HCT116 (cell line): ENCODE data around the gene USH1G. TPM values are rescaled to one million over a fixed set of nuclear protein-coding genes. Genes with fewer than 3 reads are reported as not detected.

Experiments
- ATAC-seq: fragments of 200-7000 bp; cut with Tn5 transposase; 2 replicates; pipeline ENCODE4 v1.9.1; 2020; ENCODE audit warnings: mild to moderate bottlenecking, moderate library complexity
- BruUV-seq: library from RNA; stranded (reverse); fragments of 400-500 nt; replicated peaks from 2 replicates; lab custom pipeline; 2021; lab: Mats Ljungman, UMichigan
- CTCF ChIA-PET: fragments of 300-600 bp; sonication (Branson Sonifier 250); formaldehyde crosslinking; loops from one replicate; lab custom pipeline; 2021; ENCODE audit warnings: antibody characterized with exemption; lab: Charles Lee
- POLR2A ChIA-PET: fragments of 300-600, 350-600 bp; sonication (Branson Sonifier 250); formaldehyde crosslinking; loops from one replicate; lab custom pipeline; 2021; ENCODE audit warnings: antibody characterized with exemption; lab: Charles Lee
- RAD21 ChIA-PET, 2 experiments: fragments of 300-600 bp; sonication (Branson Sonifier 250); formaldehyde crosslinking; loops; one replicate each; lab custom pipeline; 2023; ENCODE audit warnings: low total read pairs in 2 of 2; ENCODE audit not compliant: uncharacterized antibody in 2 of 2, unreplicated experiment in 2 of 2, low non-redundant PET in 1 of 2; lab: Charles Lee
- DNase-seq: peaks from one replicate; pipeline ENCODE4 v3.0.0-alpha.2; 2010; ENCODE audit warnings: low read depth, low spot score
- H2AFZ ChIP-seq: fragments of 200-600 bp; shearing (Covaris generic), sonication (generic); 2 replicates; pipeline ENCODE4 v1.6.1; 2017; ENCODE audit warnings: low read depth, mixed run types, mixed read lengths, antibody characterized with exemption, low read length; ENCODE audit not compliant: poor library complexity, severe bottlenecking
- H3K27ac ChIP-seq: 2 replicates; pipeline ENCODE4 v1.5.1; 2012; ENCODE audit warnings: low read depth, low read length
- H3K27me3 ChIP-seq: fragments of 200-600 bp; sonication (generic); 2 replicates; pipeline ENCODE4 v1.6.1; 2016; ENCODE audit warnings: mixed run types, low read length, mixed read lengths; ENCODE audit not compliant: insufficient read depth
- H3K36me3 ChIP-seq, 2 experiments: fragments of 200-500 bp in 1 of 2; fragments of 200-600 bp in 1 of 2; sonication (Bioruptor generic) in 1 of 2; sonication (generic) in 1 of 2; 2 replicates each; pipeline versions ENCODE4 v1.5.1 to v1.6.1; 2014 to 2016; ENCODE audit warnings: low read length in 2 of 2, inconsistent platforms in 1 of 2, mixed read lengths in 1 of 2, mixed run types in 1 of 2; ENCODE audit not compliant: insufficient read depth in 2 of 2, control insufficient read depth in 1 of 2
- H3K4me1 ChIP-seq, 2 experiments: fragments of 200-600 bp in 1 of 2; sonication (generic) in 1 of 2; 2 replicates each; pipeline versions ENCODE4 v1.5.1 to v1.6.1; 2012 to 2017; ENCODE audit warnings: low read length in 2 of 2, inconsistent platforms in 1 of 2, mild to moderate bottlenecking in 1 of 2, mixed read lengths in 1 of 2, mixed run types in 1 of 2, moderate library complexity in 1 of 2; ENCODE audit not compliant: insufficient read depth in 2 of 2, control insufficient read depth in 1 of 2
- H3K4me2 ChIP-seq: fragments of 200-600 bp; sonication (generic); 2 replicates; pipeline ENCODE4 v1.6.1; 2017; ENCODE audit warnings: mixed run types, low read length, mixed read lengths
- H3K4me3 ChIP-seq, 2 experiments: fragments of 200-600 bp in 1 of 2; sonication (generic) in 1 of 2; replicated peaks in 1 of 2; 2 replicates each; pipeline ENCODE4 v1.5.1; 2011 to 2016; ENCODE audit warnings: low read length in 2 of 2, control low read depth in 1 of 2, low read depth in 1 of 2, mild to moderate bottlenecking in 1 of 2, mixed read lengths in 1 of 2, mixed run types in 1 of 2
- H3K79me2 ChIP-seq: fragments of 200-600 bp; sonication (generic); 2 replicates; pipeline ENCODE4 v1.6.1; 2017; ENCODE audit warnings: mild to moderate bottlenecking, mixed run types, low read length, moderate library complexity, mixed read lengths; ENCODE audit not compliant: insufficient read depth
- H3K9ac ChIP-seq: fragments of 200-600 bp; sonication (generic); 2 replicates; pipeline ENCODE4 v1.6.1; 2016; ENCODE audit warnings: low read length, mixed read lengths
- H3K9me2 ChIP-seq: fragments of 200-600 bp; sonication (generic), shearing (Covaris generic); 2 replicates; pipeline ENCODE4 v1.6.1; 2017; ENCODE audit warnings: mixed run types, mild to moderate bottlenecking, moderate library complexity; ENCODE audit not compliant: insufficient read depth
- H3K9me3 ChIP-seq, 2 experiments: fragments of 200-500 bp in 1 of 2; fragments of 200-600 bp in 1 of 2; sonication (Bioruptor generic) in 1 of 2; sonication (generic) in 1 of 2; 2 replicates each; pipeline ENCODE4 v1.6.1; 2014 to 2017; ENCODE audit warnings: low read length in 2 of 2, mixed read lengths in 2 of 2, inconsistent platforms in 1 of 2, low read depth in 1 of 2, mild to moderate bottlenecking in 1 of 2, mixed run types in 1 of 2, moderate library complexity in 1 of 2; ENCODE audit not compliant: control insufficient read depth in 1 of 2, insufficient read depth in 1 of 2
- H4K20me1 ChIP-seq: fragments of 200-600 bp; sonication (generic), shearing (Covaris generic); 2 replicates; pipeline ENCODE4 v1.6.1; 2017; ENCODE audit warnings: mixed run types, mild to moderate bottlenecking, moderate library complexity; ENCODE audit not compliant: insufficient read depth
- ATF3 ChIP-seq: IDR thresholded peaks from 2 replicates; pipeline ENCODE4 v1.6.1; 2012
- CBX3 ChIP-seq: IDR thresholded peaks from 2 replicates; pipeline ENCODE4 v1.6.1; 2012; ENCODE audit warnings: low read depth
- CEBPB ChIP-seq: IDR thresholded peaks from 2 replicates; pipeline ENCODE4 v1.6.1; 2012; ENCODE audit warnings: low read depth
- EGR1 ChIP-seq: IDR thresholded peaks from 2 replicates; pipeline ENCODE4 v1.6.1; 2012; ENCODE audit warnings: low read depth
- EZH2 ChIP-seq: fragments of 200-600 bp; sonication (generic); IDR thresholded peaks from 2 replicates; pipeline ENCODE4 v1.6.1; 2017; ENCODE audit warnings: antibody characterized with exemption, mixed run types
- EZH2phosphoT487 ChIP-seq: fragments of 200-600 bp; IDR thresholded peaks from 2 replicates; pipeline ENCODE4 v1.6.1; 2018; ENCODE audit warnings: antibody characterized with exemption, borderline replicate concordance
- FOSL1 ChIP-seq: IDR thresholded peaks from 2 replicates; pipeline ENCODE4 v1.6.1; 2012; ENCODE audit warnings: low read depth
- JUND ChIP-seq: IDR thresholded peaks from 2 replicates; pipeline ENCODE4 v1.6.1; 2012
- MAX ChIP-seq: IDR thresholded peaks from 2 replicates; pipeline ENCODE4 v1.6.1; 2012
- POLR2A ChIP-seq: IDR thresholded peaks from 2 replicates; pipeline ENCODE4 v1.7.0; 2011; ENCODE audit warnings: borderline replicate concordance; ENCODE audit not compliant: insufficient read depth, insufficient read length; ENCODE audit errors: extremely low read depth
- POLR2AphosphoS5 ChIP-seq: IDR thresholded peaks from 2 replicates; pipeline ENCODE4 v1.6.1; 2011; ENCODE audit warnings: mild to moderate bottlenecking, low read depth, low read length, moderate library complexity
- RAD21 ChIP-seq: IDR thresholded peaks from 2 replicates; pipeline ENCODE4 v1.6.1; 2012; ENCODE audit warnings: low read depth, mild to moderate bottlenecking
- REST ChIP-seq: IDR thresholded peaks from 2 replicates; pipeline ENCODE4 v1.6.1; 2012; ENCODE audit warnings: low read depth
- SIN3A ChIP-seq: IDR thresholded peaks from 2 replicates; pipeline ENCODE4 v1.6.1; 2012; ENCODE audit warnings: low read depth
- SP1 ChIP-seq: IDR thresholded peaks from 2 replicates; pipeline ENCODE4 v1.6.1; 2012; ENCODE audit warnings: low read depth
- TCF7L2 ChIP-seq: IDR thresholded peaks from 2 replicates; pipeline ENCODE4 v1.7.0; 2011; ENCODE audit warnings: borderline replicate concordance, inconsistent platforms; ENCODE audit not compliant: insufficient read depth, insufficient read length; ENCODE audit errors: extremely low read depth
- YY1 ChIP-seq: IDR thresholded peaks from 2 replicates; pipeline ENCODE4 v1.6.1; 2011; ENCODE audit warnings: low read length, low read depth, moderate library complexity, mild to moderate bottlenecking; ENCODE audit not compliant: insufficient replicate concordance; ENCODE audit errors: extremely low read depth
- ZBTB33 ChIP-seq: IDR thresholded peaks from 2 replicates; pipeline ENCODE4 v1.6.1; 2011; ENCODE audit warnings: mild to moderate bottlenecking, low read length, moderate library complexity; ENCODE audit not compliant: insufficient replicate concordance; ENCODE audit errors: extremely low read depth
- ZNF274 ChIP-seq: fragments of 200-500 bp; sonication (Bioruptor generic); IDR thresholded peaks from 2 replicates; pipeline ENCODE4 v1.6.1; 2014; ENCODE audit warnings: mild to moderate bottlenecking, low read depth, low read length, inconsistent platforms
- intact Hi-C: fragments of 100-400 bp; cut with micrococcal nuclease; formaldehyde crosslinking; loops from 2 replicates; pipeline ENCODE4 v1.10.0; 2022
- total RNA-seq: library from RNA; stranded (reverse); gene quantifications from one replicate; pipeline ENCODE4 v1.2.1, GENCODE V29; 2021; ENCODE audit not compliant: unreplicated experiment

USH1G gene
- total RNA-seq, 1 experiment from 2014 or later: 3.1 TPM

- Histone ChIP-seq H3K9ac (no peak overlapping the region), H3K4me3 (no peak overlapping the region), H3K27ac (no peak overlapping the region), H3K9me2 (no peaks in the 10 kb centered on the region), H3K27me3 (no peaks in the 10 kb centered on the region), H3K4me1 (peaks cover 2 to 16% of the 10 kb centered on the region in 2 experiments; a peak in 3 of 4 replicates), H3K79me2 (no peaks in the 10 kb centered on the region), H3K36me3 (no peaks in the 10 kb centered on the region), H4K20me1 (no peaks in the 10 kb centered on the region), H2AFZ (no peak overlapping the region), H3K4me2 (no peak overlapping the region), H3K9me3 (no peaks in the 10 kb centered on the region)
- no TSS peak for BruUV-seq
- ChIA-PET CTCF (interaction anchor here (1.5 kb wide), 1 partner anchor 9 kb away, joined by 8 read pairs; no protein-coding TSS in a partner anchor), RAD21 (no interaction called here), POLR2A (interaction anchor here (0.5 to 1.1 kb wide), 3 partner anchors 78 to 225 kb away, joined by 3 to 4 read pairs (median 4); partner anchors contain the start of gene FDXR)
- DNase-seq (no peak), ATAC-seq (no peak)
- intact Hi-C loops: no loop called here
- TF ChIP-seq ZNF274 (no peak), JUND (no peak), CBX3 (no peak), REST (no peak), EZH2 (no peak), ZBTB33 (no peak), ATF3 (no peak), YY1 (no peak), EZH2phosphoT487 (no peak), SIN3A (no peak), CEBPB (no peak), MAX (no peak), SP1 (no peak), RAD21 (no peak), TCF7L2 (no peak), EGR1 (no peak), FOSL1 (no peak), POLR2AphosphoS5 (no peak), POLR2A (no peak)
Measured at GRCh38 chr17:74951680-74952421, 28.8 kb upstream of the USH1G start.
